Measurements from ENCODE around the gene HOXD4.

The HOXD4 gene

GRCh38 chr2:176114120-176114929, 37.0 kb upstream of the HOXD4 start:
- no peak for DNase-seq (ENCODE audit: low spot score)

GRCh38 chr2:176114930-176115625, 36.3 kb upstream of the HOXD4 start:
- DNase-seq (ENCODE audit: low spot score): no peak

GRCh38 chr2:176115883-176116813, 35.2 kb upstream of the HOXD4 start, which contains the start of gene HOXD10:
Gene HOXD10 (plus strand): TSS chr2:176116778. CDS start chr2:176116834, 56 bp downstream.
- DNase-seq (ENCODE audit: low spot score): peak; percentile 94

- DNase-seq (ENCODE audit: low spot score): no peak
Observed at GRCh38 chr2:176117162-176117822, 34.1 kb upstream of the HOXD4 start.

DNA sequence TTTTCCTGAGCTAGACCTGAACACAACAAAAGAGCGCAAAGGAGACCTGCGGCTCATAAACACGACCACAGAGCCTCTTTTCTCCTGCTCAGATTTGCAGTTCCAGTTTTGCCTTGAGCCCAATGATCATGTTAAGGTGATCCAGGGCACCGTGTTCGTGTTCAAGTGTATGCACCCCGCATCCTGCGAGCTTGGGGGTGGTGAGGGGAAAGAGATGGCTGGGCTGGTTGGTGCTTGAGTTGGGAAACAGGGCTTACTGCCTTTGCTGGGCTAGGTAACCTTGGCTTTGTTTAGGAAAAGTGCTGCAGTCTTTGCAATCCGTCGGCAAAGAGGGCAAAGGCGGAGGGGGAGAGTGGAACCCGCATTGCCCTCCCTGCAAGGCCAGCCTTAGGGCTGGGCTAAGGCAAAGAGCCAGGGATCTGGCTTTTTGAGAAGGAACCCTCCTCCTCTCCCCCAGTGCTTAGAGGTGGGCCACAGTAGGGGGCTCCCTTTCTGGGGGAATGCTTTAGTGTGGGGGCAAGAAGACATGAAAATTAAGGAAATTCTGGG, 33.5 kb upstream of the HOXD4 start:
- no peak for DNase-seq (ENCODE audit: low spot score)

GRCh38 chr2:176118601-176119339, 32.6 kb upstream of the HOXD4 start:
- peak; percentile 80 for DNase-seq (ENCODE audit: low spot score)

DNA sequence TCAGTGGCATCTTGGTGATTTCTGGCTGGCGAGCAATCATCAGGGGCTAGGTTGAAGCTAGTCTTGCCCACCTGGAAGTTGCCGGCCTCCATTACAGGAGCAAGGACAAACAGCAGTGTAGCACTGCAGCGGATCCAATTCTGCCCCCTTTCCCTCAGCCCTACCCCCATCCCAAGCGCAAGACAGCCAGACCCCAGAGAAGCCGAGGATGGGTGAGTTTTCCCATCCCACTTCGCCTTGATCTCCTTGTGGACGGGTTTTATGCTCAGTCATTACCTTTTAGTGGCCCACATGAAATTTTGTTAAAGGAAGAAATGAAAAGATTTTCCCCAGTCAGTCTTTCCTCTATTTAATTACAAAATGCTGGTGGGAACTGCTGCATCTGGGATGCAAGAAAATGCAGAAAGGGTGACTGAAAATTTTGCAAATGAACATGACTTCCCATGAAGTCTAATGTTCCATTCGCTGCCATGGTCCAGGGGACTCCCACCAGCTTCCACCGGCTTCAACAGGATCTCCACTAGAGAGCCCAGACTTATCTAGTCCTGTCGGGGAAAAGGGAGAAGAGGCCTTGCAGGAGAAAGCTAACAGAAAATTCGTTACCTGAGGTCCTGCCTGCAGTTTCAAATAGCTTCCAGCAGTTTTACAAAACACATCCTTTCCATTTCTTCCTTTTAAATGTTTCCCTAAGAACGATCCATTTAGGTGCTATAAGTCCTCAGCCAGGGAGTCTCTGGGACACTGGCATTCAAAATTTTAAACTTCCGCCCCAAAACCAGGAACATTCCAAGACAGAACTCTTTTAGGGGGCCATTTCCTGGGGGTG, 30.8 kb upstream of the HOXD4 start:
- no peak for DNase-seq (ENCODE audit: low spot score)

- DNase-seq (ENCODE audit: low spot score): no peak
Observed at GRCh38 chr2:176121190-176122051, 29.9 kb upstream of the HOXD4 start.

DNA sequence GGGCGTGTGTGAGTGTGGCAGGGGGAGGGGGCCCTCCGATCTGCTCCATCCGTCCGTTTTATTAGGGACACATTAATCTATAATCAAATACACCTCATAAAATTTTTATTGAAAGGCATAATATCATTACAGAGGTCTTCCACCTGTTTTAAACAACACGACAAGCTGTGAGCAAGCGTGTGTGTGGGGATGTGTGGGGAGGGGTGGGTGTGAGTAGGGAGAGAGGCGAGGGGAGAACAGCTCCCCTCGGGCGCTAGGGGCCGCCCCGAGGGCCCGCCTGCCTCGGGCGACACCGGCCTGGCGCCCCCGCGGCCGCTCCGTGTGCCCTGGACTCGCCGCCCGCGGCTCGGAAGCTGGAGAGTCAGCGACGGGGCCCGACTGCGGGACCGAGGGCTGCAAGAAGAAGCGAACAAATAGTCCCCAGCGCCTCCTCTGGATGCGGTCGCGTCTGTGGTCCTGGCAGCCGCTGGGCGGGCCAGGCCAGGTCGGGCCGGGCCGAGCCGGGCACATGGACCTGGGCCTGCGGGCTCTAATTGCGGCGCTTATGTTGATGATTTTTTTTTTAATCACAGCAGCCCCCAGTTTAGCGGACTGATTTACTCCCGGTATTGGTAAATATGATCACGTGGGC, 29.2 kb upstream of the HOXD4 start:
- no peak for DNase-seq (ENCODE audit: low spot score)

DNA sequence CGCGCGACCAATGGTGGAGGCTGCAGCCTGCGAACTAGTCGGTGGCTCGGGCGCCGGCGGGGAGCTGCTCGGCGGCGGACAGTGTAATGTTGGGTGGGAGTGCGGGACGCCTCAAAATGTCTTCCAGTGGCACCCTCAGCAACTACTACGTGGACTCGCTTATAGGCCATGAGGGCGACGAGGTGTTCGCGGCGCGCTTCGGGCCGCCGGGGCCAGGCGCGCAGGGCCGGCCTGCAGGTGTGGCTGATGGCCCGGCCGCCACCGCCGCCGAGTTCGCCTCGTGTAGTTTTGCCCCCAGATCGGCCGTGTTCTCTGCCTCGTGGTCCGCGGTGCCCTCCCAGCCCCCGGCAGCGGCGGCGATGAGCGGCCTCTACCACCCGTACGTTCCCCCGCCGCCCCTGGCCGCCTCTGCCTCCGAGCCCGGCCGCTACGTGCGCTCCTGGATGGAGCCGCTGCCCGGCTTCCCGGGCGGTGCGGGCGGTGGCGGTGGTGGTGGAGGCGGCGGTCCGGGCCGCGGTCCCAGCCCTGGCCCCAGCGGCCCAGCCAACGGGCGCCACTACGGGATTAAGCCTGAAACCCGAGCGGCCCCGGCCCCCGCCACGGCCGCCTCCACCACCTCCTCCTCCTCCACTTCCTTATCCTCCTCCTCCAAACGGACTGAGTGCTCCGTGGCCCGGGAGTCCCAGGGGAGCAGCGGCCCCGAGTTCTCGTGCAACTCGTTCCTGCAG, 28.5 kb upstream of the HOXD4 start, which contains the start of gene HOXD9:
TSS of gene HOXD9 (plus strand) at position 37 of the 728 bp plus-strand sequence. CDS start at position 87, 50 bp downstream.
- DNase-seq (ENCODE audit: low spot score): no peak

DNA sequence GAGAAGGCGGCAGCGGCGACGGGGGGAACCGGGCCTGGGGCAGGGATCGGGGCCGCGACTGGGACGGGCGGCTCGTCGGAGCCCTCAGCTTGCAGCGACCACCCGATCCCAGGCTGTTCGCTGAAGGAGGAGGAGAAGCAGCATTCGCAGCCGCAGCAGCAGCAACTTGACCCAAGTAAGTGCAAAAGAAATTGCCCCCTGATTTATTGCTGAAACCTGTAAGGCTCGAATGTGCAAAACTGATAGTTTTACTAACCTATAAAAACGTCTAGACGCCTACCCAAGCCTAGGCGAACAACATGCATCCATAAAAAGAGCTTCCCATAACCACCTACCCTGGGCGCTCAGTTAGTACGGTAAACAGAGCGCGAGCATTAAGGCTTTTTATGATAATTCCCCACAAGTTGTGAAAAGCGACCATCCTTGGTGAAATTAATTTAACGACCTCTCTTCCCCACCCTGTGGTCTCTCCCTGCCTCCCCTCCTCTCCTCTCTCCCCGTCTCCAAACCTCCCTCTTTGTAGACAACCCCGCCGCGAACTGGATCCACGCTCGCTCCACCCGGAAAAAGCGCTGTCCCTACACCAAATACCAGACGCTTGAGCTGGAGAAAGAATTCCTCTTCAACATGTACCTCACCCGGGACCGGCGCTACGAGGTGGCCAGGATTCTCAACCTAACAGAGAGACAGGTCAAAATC, 27.8 kb upstream of the HOXD4 start:
- no peak for DNase-seq (ENCODE audit: low spot score)

DNA sequence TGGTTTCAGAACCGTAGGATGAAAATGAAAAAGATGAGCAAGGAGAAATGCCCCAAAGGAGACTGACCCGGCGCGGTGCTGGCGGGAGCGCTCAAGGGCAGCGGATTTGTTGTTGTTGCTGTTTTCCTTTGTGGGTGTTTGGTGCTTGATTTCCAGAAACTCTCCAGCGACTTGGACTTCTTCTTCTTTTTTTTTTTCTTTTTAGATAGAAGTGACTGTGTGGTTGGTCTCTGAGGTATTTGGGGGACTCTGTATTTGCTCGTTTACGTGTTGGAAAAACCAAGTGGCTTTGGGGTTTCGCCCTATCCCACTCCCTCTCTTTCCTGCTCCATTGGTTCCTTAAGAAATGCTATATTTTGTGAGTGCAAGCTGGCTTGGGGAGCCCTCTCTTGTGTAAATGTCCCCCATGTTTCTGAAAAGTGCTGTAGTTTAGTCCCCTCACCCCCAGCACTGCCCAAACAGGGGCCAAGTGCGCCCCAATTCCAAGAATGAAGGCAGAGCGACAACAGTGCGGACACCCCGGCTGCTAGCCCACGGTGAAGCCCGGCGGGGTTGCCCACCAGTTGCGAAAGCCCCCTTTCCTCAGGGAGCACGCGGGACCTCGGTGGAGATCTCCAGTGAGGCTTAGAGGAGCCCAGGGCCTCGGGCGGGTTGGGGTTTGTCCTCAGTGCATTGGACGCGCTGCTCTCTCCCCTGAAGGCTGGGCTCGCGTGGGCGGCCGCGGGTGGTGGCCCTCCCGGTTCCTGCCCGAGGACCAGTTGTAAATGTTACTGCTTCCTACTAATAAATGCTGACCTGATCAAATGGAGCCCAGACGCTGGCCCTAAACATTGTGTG, 27.0 kb upstream of the HOXD4 start:
- DNase-seq (ENCODE audit: low spot score): no peak

- no peak for DNase-seq (ENCODE audit: low spot score)
Observed at GRCh38 chr2:176124947-176125771, 26.2 kb upstream of the HOXD4 start.

- DNase-seq (ENCODE audit: low spot score): no peak
Observed at GRCh38 chr2:176125772-176126054, 25.6 kb upstream of the HOXD4 start.
